22Rv1 (cell line): ENCODE results near the gene PML.

Experiments used
- CTCF ChIP-seq: fragments of 450-650 bp; IDR thresholded peaks from 2 replicates; pipeline ENCODE4 v1.5.1; 2017; ENCODE audit warnings: mild to moderate bottlenecking
- ZFX ChIP-seq: fragments of 450-650 bp; IDR thresholded peaks from 2 replicates; pipeline ENCODE4 v1.6.1; 2017; ENCODE audit warnings: antibody characterized with exemption, borderline replicate concordance

DNA sequence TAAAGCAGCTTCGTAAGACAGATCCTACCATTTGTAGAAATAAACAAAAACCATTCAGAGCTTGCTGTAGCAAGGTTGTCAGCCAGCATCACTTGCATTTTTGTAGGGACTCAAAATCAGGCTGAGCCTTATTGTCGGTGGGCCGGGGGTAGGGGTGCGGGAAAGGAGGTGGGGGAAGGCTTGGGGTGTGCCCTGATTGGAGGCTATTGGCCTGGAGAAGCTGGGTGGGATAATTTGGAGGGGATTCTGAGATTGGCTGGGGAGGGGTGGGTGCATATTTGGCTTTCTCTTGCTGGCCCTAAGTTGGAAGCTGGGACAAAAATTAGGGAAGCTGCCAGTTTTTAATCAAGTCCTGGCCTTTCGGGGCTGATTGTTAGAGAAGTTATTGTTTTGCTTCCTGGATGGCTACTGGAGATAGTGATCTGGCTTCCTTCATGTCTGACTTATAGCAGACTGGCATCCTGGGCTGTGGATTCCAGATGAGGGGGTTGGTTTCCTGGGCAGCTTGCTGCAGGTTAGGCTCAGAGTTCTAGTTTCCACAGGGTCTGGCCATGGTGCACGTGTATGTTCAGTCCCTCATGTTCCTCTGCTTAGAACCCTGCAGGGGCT lies 25.3 kb upstream of the PML start:
- TF ChIP-seq CTCF (no peak), ZFX (no peak)
